Liver (tissue), 9 donors: ENCODE measurements around the gene RPUSD1. TPM values are rescaled to one million over a fixed set of nuclear protein-coding genes. Genes with fewer than 3 reads are reported as not detected.

Experiments used
- DNase-seq: peaks from one replicate; pipeline ENCODE4 v3.0.0-alpha.2; 2017; ENCODE audit warnings: low spot score
- H3K27ac ChIP-seq, 2 donors: one replicate each; pipeline ENCODE4 v1.7.0; 2013; ENCODE audit warnings: inconsistent platforms in 2 of 2, low read length in 2 of 2, control low read depth in 1 of 2, low read depth in 1 of 2, mild to moderate bottlenecking in 1 of 2
- H3K27me3 ChIP-seq, 4 donors: one replicate each; pipeline versions ENCODE4 v1.6.1 to v1.7.0; 2013; ENCODE audit warnings: low read length in 3 of 4, inconsistent platforms in 1 of 4, mild to moderate bottlenecking in 1 of 4, moderate library complexity in 1 of 4; ENCODE audit not compliant: control insufficient read depth in 4 of 4, insufficient read depth in 4 of 4
- H3K36me3 ChIP-seq, 4 donors: one replicate each; pipeline versions ENCODE4 v1.6.1 to v1.7.0; 2013; ENCODE audit warnings: low read length in 3 of 4, mild to moderate bottlenecking in 3 of 4, low read depth in 1 of 4, moderate library complexity in 1 of 4; ENCODE audit not compliant: control insufficient read depth in 4 of 4, insufficient read depth in 3 of 4
- H3K4me1 ChIP-seq, 4 donors: one replicate each; pipeline versions ENCODE4 v1.6.1 to v1.7.0; 2013; ENCODE audit warnings: low read length in 3 of 4, mild to moderate bottlenecking in 3 of 4, moderate library complexity in 1 of 4; ENCODE audit not compliant: control insufficient read depth in 4 of 4, insufficient read depth in 4 of 4
- H3K4me3 ChIP-seq, 3 donors: one replicate each; pipeline versions ENCODE4 v1.6.1 to v1.7.0; 2013; ENCODE audit warnings: low read length in 3 of 3, control low read depth in 1 of 3, low read depth in 1 of 3, mild to moderate bottlenecking in 1 of 3
- H3K9ac ChIP-seq, 2 donors: one replicate each; pipeline ENCODE4 v1.7.0; 2013; ENCODE audit warnings: low read length in 2 of 2, mild to moderate bottlenecking in 2 of 2, moderate library complexity in 2 of 2, control low read depth in 1 of 2, low read depth in 1 of 2
- H3K9me3 ChIP-seq, 4 donors: one replicate each; pipeline versions ENCODE4 v1.6.1 to v1.7.0; 2013; ENCODE audit warnings: low read length in 3 of 4; ENCODE audit not compliant: control insufficient read depth in 4 of 4
- ATF3 ChIP-seq: IDR thresholded peaks from 2 replicates; pipeline ENCODE4 v1.6.1; 2016; ENCODE audit warnings: antibody characterized with exemption
- CTCF ChIP-seq: fragments of 150-350 bp; IDR thresholded peaks from 2 replicates; pipeline ENCODE4 v1.5.1; 2017; ENCODE audit warnings: improper control_type of control experiment, low read depth, low read length; ENCODE audit not compliant: missing input control
- EGR1 ChIP-seq, 2 donors: IDR thresholded peaks; 2 replicates each; pipeline ENCODE4 v1.6.1; 2016 to 2018; ENCODE audit warnings: antibody characterized with exemption in 2 of 2, low read depth in 2 of 2
- FOXA1 ChIP-seq: IDR thresholded peaks from 2 replicates; pipeline ENCODE4 v1.6.1; 2016; ENCODE audit warnings: antibody characterized with exemption
- FOXA2 ChIP-seq: IDR thresholded peaks from 2 replicates; pipeline ENCODE4 v1.6.1; 2016; ENCODE audit warnings: antibody characterized with exemption
- GABPA ChIP-seq, 2 donors: IDR thresholded peaks in 1 of 2; conservative IDR thresholded peaks in 1 of 2; 2 replicates each; pipeline ENCODE4 v1.6.1; 2016; ENCODE audit warnings: antibody characterized with exemption in 2 of 2, mild to moderate bottlenecking in 1 of 2, moderate library complexity in 1 of 2
- HNF4A ChIP-seq, 2 donors: conservative IDR thresholded peaks; 2 replicates each; pipeline ENCODE4 v1.6.1; 2016; ENCODE audit warnings: antibody characterized with exemption in 2 of 2, mild to moderate bottlenecking in 2 of 2
- HNF4G ChIP-seq: IDR thresholded peaks from 2 replicates; pipeline ENCODE4 v1.6.1; 2016; ENCODE audit warnings: antibody characterized with exemption
- JUND ChIP-seq, 2 donors: IDR thresholded peaks; 2 replicates each; pipeline ENCODE4 v1.6.1; 2016; ENCODE audit warnings: antibody characterized with exemption in 2 of 2
- MAX ChIP-seq: IDR thresholded peaks from 2 replicates; pipeline ENCODE4 v1.6.1; 2016; ENCODE audit warnings: antibody characterized with exemption
- NR2F2 ChIP-seq: IDR thresholded peaks from 2 replicates; pipeline ENCODE4 v1.6.1; 2016; ENCODE audit warnings: antibody characterized with exemption
- RAD21 ChIP-seq, 2 donors: IDR thresholded peaks; 2 replicates each; pipeline ENCODE4 v1.6.1; 2016; ENCODE audit warnings: antibody characterized with exemption in 2 of 2, mild to moderate bottlenecking in 2 of 2
- REST ChIP-seq: IDR thresholded peaks from 2 replicates; pipeline ENCODE4 v1.6.1; 2016; ENCODE audit warnings: antibody characterized with exemption, mild to moderate bottlenecking
- RXRA ChIP-seq, 2 donors: IDR thresholded peaks; 2 replicates each; pipeline ENCODE4 v1.6.1; 2017 to 2018; ENCODE audit warnings: antibody characterized with exemption in 2 of 2, mild to moderate bottlenecking in 1 of 2
- TAF1 ChIP-seq: conservative IDR thresholded peaks from 2 replicates; pipeline ENCODE4 v1.6.1; 2016; ENCODE audit warnings: antibody characterized with exemption, mild to moderate bottlenecking
- YY1 ChIP-seq: IDR thresholded peaks from 2 replicates; pipeline ENCODE4 v1.6.1; 2016; ENCODE audit warnings: antibody characterized with exemption, mild to moderate bottlenecking
- ZBTB33 ChIP-seq: IDR thresholded peaks from 2 replicates; pipeline ENCODE4 v1.6.1; 2016; ENCODE audit warnings: antibody characterized with exemption
- WGBS: extraction: QIAGEN DNeasy Blood & Tissue Kit; methylation state at CpG from one replicate; pipeline ENCODE4 v1.1.7; 2013; 5-methylcytosine and 5-hydroxymethylcytosine counted together
- polyA plus RNA-seq, 2 donors: library from polyadenylated mRNA; stranded (reverse) in 1 of 2; unstranded in 1 of 2; fragments of 200-250 nt in 1 of 2; fragments of >200 nt in 1 of 2; fragmentation: Nextera tagmentation in 1 of 2; extraction: Ambion mirVana in 1 of 2; gene quantifications; one replicate each; pipeline versions ENCODE4 v1.2.1 to v1.2.3, GENCODE V29; 2013 to 2015
- total RNA-seq, 2 donors: library from RNA; depleted of rRNA; stranded (reverse); fragments of >200 nt; gene quantifications; one replicate each; pipeline ENCODE4 v1.2.3, GENCODE V29; 2014
- donor health status: healthy.
- donor health status: healthy.
- donor health status: healthy.
- donor health status: healthy.
- donor health status: healthy.

Gene RPUSD1
- total and polyA plus RNA-seq, 4 donors, result 4.5 to 10.7 (median 8.9) TPM

- no peak for DNase-seq
- H3K4me3 ChIP-seq, result no peak overlapping the region
- H3K4me1 ChIP-seq, result peaks cover 0 to 10% (median 5%) of the 10 kb centered on the region in 4 donors
- H3K36me3 ChIP-seq, result no peaks in the 10 kb centered on the region
- H3K9ac ChIP-seq, result no peak overlapping the region
- no peaks in the 10 kb centered on the region for H3K9me3 ChIP-seq
- no peak for TF ChIP-seq EGR1 (IDR thresholded peaks at IDR 0.05; ENCODE audit: low read depth in 2 of 2)
- no peak for TF ChIP-seq JUND (IDR thresholded peaks at IDR 0.05)
- TF ChIP-seq YY1, result no peak
- no peak for TF ChIP-seq REST
- no peak for TF ChIP-seq HNF4A (conservative IDR thresholded peaks at IDR 0.05)
- TF ChIP-seq TAF1, result no peak
- TF ChIP-seq FOXA2, result no peak
- TF ChIP-seq GABPA (IDR thresholded peaks at IDR 0.05 in 1 of 2, conservative IDR thresholded peaks at IDR 0.05 in 1 of 2), result no peak
- TF ChIP-seq NR2F2, result no peak
- TF ChIP-seq ZBTB33, result no peak
- no peak for TF ChIP-seq FOXA1
- TF ChIP-seq MAX, result no peak
- no peak for TF ChIP-seq CTCF
- no peak for TF ChIP-seq ATF3
- TF ChIP-seq RXRA (IDR thresholded peaks at IDR 0.05), result no peak
- TF ChIP-seq HNF4G, result no peak
- no peak for TF ChIP-seq RAD21 (IDR thresholded peaks at IDR 0.05)
- peaks cover 0 to 5% (median under 1%) of the 10 kb centered on the region in 4 donors for H3K27me3 ChIP-seq
- WGBS, result 85% methylated on average over 17 of the region's 17 CpGs
- H3K27ac ChIP-seq, result no peak overlapping the region
These were observed 17.3 kb upstream of the RPUSD1 start for GRCh38 chr16:805474-805873.
